Panc1 (cell line): Measurements from ENCODE around the gene SIK2. TPM values are rescaled to one million over a fixed set of nuclear protein-coding genes. Genes with fewer than 3 reads are reported as not detected.

ENCODE experiments used
- ATAC-seq: fragments of 200-7000 bp; cut with Tn5 transposase; 2 replicates; pipeline ENCODE4 v1.9.1; 2020; ENCODE audit warnings: mild to moderate bottlenecking, moderate library complexity
- BruUV-seq: library from RNA; stranded (reverse); fragments of 400-500 nt; replicated peaks from 2 replicates; lab custom pipeline; 2021; lab: Mats Ljungman, UMichigan
- CTCF ChIA-PET: fragments of 300-600 bp; sonication (Branson Sonifier 250); formaldehyde crosslinking; loops from one replicate; lab custom pipeline; 2022; ENCODE audit warnings: antibody characterized with exemption; lab: Charles Lee
- POLR2A ChIA-PET: fragments of 300-600 bp; sonication (Branson Sonifier 250); formaldehyde crosslinking; loops from one replicate; lab custom pipeline; 2022; ENCODE audit warnings: antibody characterized with exemption; lab: Charles Lee
- DNase-seq: peaks from one replicate; pipeline ENCODE4 v3.0.0-alpha.2; 2010; ENCODE audit warnings: low read depth, low spot score
- H3K27ac ChIP-seq: 2 replicates; pipeline ENCODE4 v1.5.1; 2011; ENCODE audit warnings: mild to moderate bottlenecking, low read length, inconsistent platforms
- H3K27me3 ChIP-seq: fragments of 200-500 bp; sonication (Bioruptor generic); 2 replicates; pipeline ENCODE4 v1.6.0; 2014; ENCODE audit warnings: low read length, inconsistent platforms; ENCODE audit not compliant: control insufficient read depth, insufficient read depth
- H3K36me3 ChIP-seq: fragments of 200-500 bp; sonication (Bioruptor generic); 2 replicates; pipeline ENCODE4 v1.5.1; 2014; ENCODE audit warnings: inconsistent platforms, mild to moderate bottlenecking, low read length, moderate library complexity; ENCODE audit not compliant: control insufficient read depth, insufficient read depth
- H3K4me1 ChIP-seq: 2 replicates; pipeline ENCODE4 v1.5.1; 2011; ENCODE audit warnings: inconsistent platforms, mild to moderate bottlenecking, low read length, moderate library complexity; ENCODE audit not compliant: control insufficient read depth, insufficient read depth
- H3K4me3 ChIP-seq, 2 experiments: 2 replicates each; pipeline ENCODE4 v1.5.1; 2011 to 2012; ENCODE audit warnings: low read depth in 2 of 2, low read length in 2 of 2, mild to moderate bottlenecking in 2 of 2, inconsistent platforms in 1 of 2, moderate library complexity in 1 of 2
- H3K9me3 ChIP-seq: fragments of 200-500 bp; sonication (Bioruptor generic); 2 replicates; pipeline ENCODE4 v1.5.1; 2014; ENCODE audit warnings: low read depth, mild to moderate bottlenecking, inconsistent platforms, low read length, moderate library complexity; ENCODE audit not compliant: control insufficient read depth, insufficient read depth
- POLR2AphosphoS5 ChIP-seq: IDR thresholded peaks from 2 replicates; pipeline ENCODE4 v1.6.1; 2012; ENCODE audit warnings: mild to moderate bottlenecking, low read depth, low read length, moderate library complexity
- SIN3A ChIP-seq: IDR thresholded peaks from 2 replicates; pipeline ENCODE4 v1.6.1; 2012; ENCODE audit warnings: low read depth, mild to moderate bottlenecking, low read length, moderate library complexity, borderline replicate concordance; ENCODE audit not compliant: insufficient read depth
- TCF7L2 ChIP-seq: IDR thresholded peaks from 2 replicates; pipeline ENCODE4 v1.6.1; 2011; ENCODE audit warnings: mild to moderate bottlenecking, low read depth, low read length, inconsistent platforms
- in situ Hi-C: cut with HindIII; loops from 2 replicates; pipeline ENCODE4 v1.10.0; 2016; ENCODE audit warnings: low sequenced_read_pairs, low pct_unique_long_range_greater_than_20kb
- intact Hi-C: fragments of 100-400 bp; cut with micrococcal nuclease; formaldehyde crosslinking; loops from one replicate; pipeline ENCODE4 v1.10.0; 2022; ENCODE audit not compliant: unreplicated experiment
- total RNA-seq: library from RNA; stranded (reverse); gene quantifications from one replicate; pipeline ENCODE4 v1.2.1, GENCODE V29; 2021; ENCODE audit not compliant: unreplicated experiment
- TF ChIP-seq, protein P1 (sequence below): fragments of 450-650 bp; IDR thresholded peaks from 2 replicates; pipeline ENCODE4 v1.5.1; 2017; ENCODE audit warnings: mild to moderate bottlenecking
- TF ChIP-seq, protein P2 (sequence below), 2 experiments: IDR thresholded peaks; 2 replicates each; pipeline ENCODE4 v1.6.1; 2011 to 2012; ENCODE audit warnings: low read depth in 2 of 2, control low read depth in 1 of 2, low read length in 1 of 2, mild to moderate bottlenecking in 1 of 2, moderate library complexity in 1 of 2; ENCODE audit not compliant: insufficient read depth in 1 of 2

SIK2 gene
- total RNA-seq, 1 experiment from 2014 or later, result 17.0 TPM

GRCh38 chr11:111762981-111763643, 160.9 kb downstream of the SIK2 start:
- in situ Hi-C loops, result no loop called here

DNA sequence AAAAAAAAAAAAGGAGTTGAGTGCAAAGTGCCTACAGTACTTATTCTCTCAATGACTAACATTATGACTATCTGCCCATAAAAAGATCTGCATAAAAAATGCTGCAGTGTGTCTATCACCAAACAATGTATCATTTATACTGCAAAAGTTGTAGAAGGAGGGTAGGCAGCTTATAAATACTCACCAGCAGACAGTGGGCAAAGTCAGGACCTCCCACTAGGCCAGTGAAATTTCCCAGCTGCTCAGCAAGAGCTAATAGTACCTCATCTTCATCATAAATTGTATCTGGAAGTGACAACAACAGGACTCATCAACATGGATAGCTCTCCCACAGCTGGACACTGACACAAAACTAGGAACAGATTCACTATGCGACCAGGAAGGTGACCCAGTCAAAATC, 162.4 kb downstream of the SIK2 start:
- ATAC-seq (no peak), DNase-seq (no peak)
- in situ Hi-C loops (no loop called here), intact Hi-C loops (no loop called here)
- H3K36me3 ChIP-seq, result peaks cover 29% of the 10 kb centered on the region
- H3K27ac ChIP-seq, result peak overlapping the region; percentile 90; the same call in 1 of the 2 replicates
- peak overlapping the region; percentile 87 to 88 for H3K4me3 ChIP-seq
- ChIA-PET CTCF (no interaction called here), POLR2A (no interaction called here)
- no peak for TF ChIP-seq POLR2AphosphoS5
- peaks cover 14% of the 10 kb centered on the region for H3K4me1 ChIP-seq
- no peaks in the 10 kb centered on the region for H3K27me3 ChIP-seq
- no peaks in the 10 kb centered on the region for H3K9me3 ChIP-seq
- no TSS peak for BruUV-seq

More at GRCh38 chr11:111762981-111763643, 160.9 kb downstream of the SIK2 start:
- CTCF ChIA-PET, result interaction anchor here (1.2 kb wide), 1 partner anchor 14 kb away, joined by 3 read pairs; no protein-coding TSS in a partner anchor
- TF ChIP-seq, protein P1, sequence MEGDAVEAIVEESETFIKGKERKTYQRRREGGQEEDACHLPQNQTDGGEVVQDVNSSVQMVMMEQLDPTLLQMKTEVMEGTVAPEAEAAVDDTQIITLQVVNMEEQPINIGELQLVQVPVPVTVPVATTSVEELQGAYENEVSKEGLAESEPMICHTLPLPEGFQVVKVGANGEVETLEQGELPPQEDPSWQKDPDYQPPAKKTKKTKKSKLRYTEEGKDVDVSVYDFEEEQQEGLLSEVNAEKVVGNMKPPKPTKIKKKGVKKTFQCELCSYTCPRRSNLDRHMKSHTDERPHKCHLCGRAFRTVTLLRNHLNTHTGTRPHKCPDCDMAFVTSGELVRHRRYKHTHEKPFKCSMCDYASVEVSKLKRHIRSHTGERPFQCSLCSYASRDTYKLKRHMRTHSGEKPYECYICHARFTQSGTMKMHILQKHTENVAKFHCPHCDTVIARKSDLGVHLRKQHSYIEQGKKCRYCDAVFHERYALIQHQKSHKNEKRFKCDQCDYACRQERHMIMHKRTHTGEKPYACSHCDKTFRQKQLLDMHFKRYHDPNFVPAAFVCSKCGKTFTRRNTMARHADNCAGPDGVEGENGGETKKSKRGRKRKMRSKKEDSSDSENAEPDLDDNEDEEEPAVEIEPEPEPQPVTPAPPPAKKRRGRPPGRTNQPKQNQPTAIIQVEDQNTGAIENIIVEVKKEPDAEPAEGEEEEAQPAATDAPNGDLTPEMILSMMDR, result peak; percentile 36; the same call in 1 of the 2 replicates
- TF ChIP-seq POLR2AphosphoS5, result no peak
- no TSS peak for BruUV-seq
- H3K27me3 ChIP-seq, result no peaks in the 10 kb centered on the region
- H3K9me3 ChIP-seq, result no peaks in the 10 kb centered on the region
- DNase-seq, result no peak
- H3K27ac ChIP-seq, result no peak overlapping the region
- intact Hi-C loops, result no loop called here
- ATAC-seq, result no peak
- H3K4me3 ChIP-seq, result no peak overlapping the region
- peaks cover 14% of the 10 kb centered on the region for H3K4me1 ChIP-seq
- H3K36me3 ChIP-seq, result peaks cover 37% of the 10 kb centered on the region
- POLR2A ChIA-PET, result no interaction called here

GRCh38 chr11:111765320-111765983, 163.2 kb downstream of the SIK2 start:
- H3K27me3 ChIP-seq, result no peaks in the 10 kb centered on the region
- POLR2A ChIA-PET, result interaction anchor here (0.6 to 1.1 kb wide), 4 partner anchors 11 to 161 kb away, joined by 3 read pairs; no protein-coding TSS in a partner anchor
- H3K4me3 ChIP-seq, result peak overlapping the region; percentile 87 to 88
- CTCF ChIA-PET, result interaction anchor here (0.6 to 0.8 kb wide), 2 partner anchors 12 to 318 kb away, joined by 3 read pairs; no protein-coding TSS in a partner anchor
- intact Hi-C loops (no loop called here), in situ Hi-C loops (no loop called here)
- H3K27ac ChIP-seq, result peak overlapping the region; percentile 90
- no peak; the same call in 1 of the 2 replicates for ATAC-seq
- no peaks in the 10 kb centered on the region for H3K9me3 ChIP-seq
- DNase-seq, result no peak
- no TSS peak for BruUV-seq
- H3K4me1 ChIP-seq, result peaks cover 14% of the 10 kb centered on the region
- H3K36me3 ChIP-seq, result peaks cover 27% of the 10 kb centered on the region
- TF ChIP-seq, protein P2, sequence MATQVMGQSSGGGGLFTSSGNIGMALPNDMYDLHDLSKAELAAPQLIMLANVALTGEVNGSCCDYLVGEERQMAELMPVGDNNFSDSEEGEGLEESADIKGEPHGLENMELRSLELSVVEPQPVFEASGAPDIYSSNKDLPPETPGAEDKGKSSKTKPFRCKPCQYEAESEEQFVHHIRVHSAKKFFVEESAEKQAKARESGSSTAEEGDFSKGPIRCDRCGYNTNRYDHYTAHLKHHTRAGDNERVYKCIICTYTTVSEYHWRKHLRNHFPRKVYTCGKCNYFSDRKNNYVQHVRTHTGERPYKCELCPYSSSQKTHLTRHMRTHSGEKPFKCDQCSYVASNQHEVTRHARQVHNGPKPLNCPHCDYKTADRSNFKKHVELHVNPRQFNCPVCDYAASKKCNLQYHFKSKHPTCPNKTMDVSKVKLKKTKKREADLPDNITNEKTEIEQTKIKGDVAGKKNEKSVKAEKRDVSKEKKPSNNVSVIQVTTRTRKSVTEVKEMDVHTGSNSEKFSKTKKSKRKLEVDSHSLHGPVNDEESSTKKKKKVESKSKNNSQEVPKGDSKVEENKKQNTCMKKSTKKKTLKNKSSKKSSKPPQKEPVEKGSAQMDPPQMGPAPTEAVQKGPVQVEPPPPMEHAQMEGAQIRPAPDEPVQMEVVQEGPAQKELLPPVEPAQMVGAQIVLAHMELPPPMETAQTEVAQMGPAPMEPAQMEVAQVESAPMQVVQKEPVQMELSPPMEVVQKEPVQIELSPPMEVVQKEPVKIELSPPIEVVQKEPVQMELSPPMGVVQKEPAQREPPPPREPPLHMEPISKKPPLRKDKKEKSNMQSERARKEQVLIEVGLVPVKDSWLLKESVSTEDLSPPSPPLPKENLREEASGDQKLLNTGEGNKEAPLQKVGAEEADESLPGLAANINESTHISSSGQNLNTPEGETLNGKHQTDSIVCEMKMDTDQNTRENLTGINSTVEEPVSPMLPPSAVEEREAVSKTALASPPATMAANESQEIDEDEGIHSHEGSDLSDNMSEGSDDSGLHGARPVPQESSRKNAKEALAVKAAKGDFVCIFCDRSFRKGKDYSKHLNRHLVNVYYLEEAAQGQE (IDR thresholded peaks at IDR 0.05; ENCODE audit: insufficient read depth in 1 of 2, low read depth in 2 of 2, low read length in 1 of 2), result no peak
- TF ChIP-seq, protein P1, result no peak
- TF ChIP-seq POLR2AphosphoS5, result no peak
- TF ChIP-seq SIN3A, result no peak
- TF ChIP-seq TCF7L2, result no peak
